Measurements from ENCODE around the gene PCDHB9.

- TF ChIP-seq POLR2A (IDR thresholded peaks at IDR 0.05; ENCODE audit: low read depth, low read length), result no peak
- TF ChIP-seq TAF1 (IDR thresholded peaks at IDR 0.05; ENCODE audit: borderline replicate concordance, low read depth, low read length), result no peak
- TF ChIP-seq POLR2AphosphoS5 (IDR thresholded peaks at IDR 0.05; ENCODE audit: low read depth, low read length), result no peak
Measured at GRCh38 chr5:141182248-141182647, 4.7 kb upstream of the PCDHB9 start, which contains the start of gene PCDHB16.

Measured in GM12892 (cell line).